Liver (tissue), 9 donors: ENCODE measurements around the gene RCSD1. TPM values are rescaled to one million over a fixed set of nuclear protein-coding genes. Genes with fewer than 3 reads are reported as not detected.

Experiments
- DNase-seq: peaks from one replicate; pipeline ENCODE4 v3.0.0-alpha.2; 2017; ENCODE audit warnings: low spot score
- H3K27ac ChIP-seq, 2 donors: one replicate each; pipeline ENCODE4 v1.7.0; 2013; ENCODE audit warnings: inconsistent platforms in 2 of 2, low read length in 2 of 2, control low read depth in 1 of 2, low read depth in 1 of 2, mild to moderate bottlenecking in 1 of 2
- H3K27me3 ChIP-seq, 4 donors: one replicate each; pipeline versions ENCODE4 v1.6.1 to v1.7.0; 2013; ENCODE audit warnings: low read length in 3 of 4, inconsistent platforms in 1 of 4, mild to moderate bottlenecking in 1 of 4, moderate library complexity in 1 of 4; ENCODE audit not compliant: control insufficient read depth in 4 of 4, insufficient read depth in 4 of 4
- H3K36me3 ChIP-seq, 4 donors: one replicate each; pipeline versions ENCODE4 v1.6.1 to v1.7.0; 2013; ENCODE audit warnings: low read length in 3 of 4, mild to moderate bottlenecking in 3 of 4, low read depth in 1 of 4, moderate library complexity in 1 of 4; ENCODE audit not compliant: control insufficient read depth in 4 of 4, insufficient read depth in 3 of 4
- H3K4me1 ChIP-seq, 4 donors: one replicate each; pipeline versions ENCODE4 v1.6.1 to v1.7.0; 2013; ENCODE audit warnings: low read length in 3 of 4, mild to moderate bottlenecking in 3 of 4, moderate library complexity in 1 of 4; ENCODE audit not compliant: control insufficient read depth in 4 of 4, insufficient read depth in 4 of 4
- H3K4me3 ChIP-seq, 3 donors: one replicate each; pipeline versions ENCODE4 v1.6.1 to v1.7.0; 2013; ENCODE audit warnings: low read length in 3 of 3, control low read depth in 1 of 3, low read depth in 1 of 3, mild to moderate bottlenecking in 1 of 3
- H3K9ac ChIP-seq, 2 donors: one replicate each; pipeline ENCODE4 v1.7.0; 2013; ENCODE audit warnings: low read length in 2 of 2, mild to moderate bottlenecking in 2 of 2, moderate library complexity in 2 of 2, control low read depth in 1 of 2, low read depth in 1 of 2
- H3K9me3 ChIP-seq, 4 donors: one replicate each; pipeline versions ENCODE4 v1.6.1 to v1.7.0; 2013; ENCODE audit warnings: low read length in 3 of 4; ENCODE audit not compliant: control insufficient read depth in 4 of 4
- EGR1 ChIP-seq, 2 donors: IDR thresholded peaks; 2 replicates each; pipeline ENCODE4 v1.6.1; 2016 to 2018; ENCODE audit warnings: antibody characterized with exemption in 2 of 2, low read depth in 2 of 2
- FOXA1 ChIP-seq: IDR thresholded peaks from 2 replicates; pipeline ENCODE4 v1.6.1; 2016; ENCODE audit warnings: antibody characterized with exemption
- FOXA2 ChIP-seq: IDR thresholded peaks from 2 replicates; pipeline ENCODE4 v1.6.1; 2016; ENCODE audit warnings: antibody characterized with exemption
- GABPA ChIP-seq, 2 donors: IDR thresholded peaks in 1 of 2; conservative IDR thresholded peaks in 1 of 2; 2 replicates each; pipeline ENCODE4 v1.6.1; 2016; ENCODE audit warnings: antibody characterized with exemption in 2 of 2, mild to moderate bottlenecking in 1 of 2, moderate library complexity in 1 of 2
- HNF4A ChIP-seq, 2 donors: conservative IDR thresholded peaks; 2 replicates each; pipeline ENCODE4 v1.6.1; 2016; ENCODE audit warnings: antibody characterized with exemption in 2 of 2, mild to moderate bottlenecking in 2 of 2
- HNF4G ChIP-seq: IDR thresholded peaks from 2 replicates; pipeline ENCODE4 v1.6.1; 2016; ENCODE audit warnings: antibody characterized with exemption
- JUND ChIP-seq, 2 donors: IDR thresholded peaks; 2 replicates each; pipeline ENCODE4 v1.6.1; 2016; ENCODE audit warnings: antibody characterized with exemption in 2 of 2
- NR2F2 ChIP-seq: IDR thresholded peaks from 2 replicates; pipeline ENCODE4 v1.6.1; 2016; ENCODE audit warnings: antibody characterized with exemption
- RAD21 ChIP-seq, 2 donors: IDR thresholded peaks; 2 replicates each; pipeline ENCODE4 v1.6.1; 2016; ENCODE audit warnings: antibody characterized with exemption in 2 of 2, mild to moderate bottlenecking in 2 of 2
- RXRA ChIP-seq, 2 donors: IDR thresholded peaks; 2 replicates each; pipeline ENCODE4 v1.6.1; 2017 to 2018; ENCODE audit warnings: antibody characterized with exemption in 2 of 2, mild to moderate bottlenecking in 1 of 2
- SP1 ChIP-seq: IDR thresholded peaks from 2 replicates; pipeline ENCODE4 v1.6.1; 2018; ENCODE audit warnings: antibody characterized with exemption, mild to moderate bottlenecking
- TAF1 ChIP-seq: conservative IDR thresholded peaks from 2 replicates; pipeline ENCODE4 v1.6.1; 2016; ENCODE audit warnings: antibody characterized with exemption, mild to moderate bottlenecking
- YY1 ChIP-seq: IDR thresholded peaks from 2 replicates; pipeline ENCODE4 v1.6.1; 2016; ENCODE audit warnings: antibody characterized with exemption, mild to moderate bottlenecking
- WGBS: extraction: QIAGEN DNeasy Blood & Tissue Kit; methylation state at CpG from one replicate; pipeline ENCODE4 v1.1.7; 2013; 5-methylcytosine and 5-hydroxymethylcytosine counted together
- polyA plus RNA-seq, 2 donors: library from polyadenylated mRNA; stranded (reverse) in 1 of 2; unstranded in 1 of 2; fragments of 200-250 nt in 1 of 2; fragments of >200 nt in 1 of 2; fragmentation: Nextera tagmentation in 1 of 2; extraction: Ambion mirVana in 1 of 2; gene quantifications; one replicate each; pipeline versions ENCODE4 v1.2.1 to v1.2.3, GENCODE V29; 2013 to 2015
- total RNA-seq, 2 donors: library from RNA; depleted of rRNA; stranded (reverse); fragments of >200 nt; gene quantifications; one replicate each; pipeline ENCODE4 v1.2.3, GENCODE V29; 2014
- TF ChIP-seq, protein P1 (sequence below): IDR thresholded peaks from 2 replicates; pipeline ENCODE4 v1.6.1; 2016; ENCODE audit warnings: antibody characterized with exemption
- TF ChIP-seq, protein P2 (sequence below): IDR thresholded peaks from 2 replicates; pipeline ENCODE4 v1.6.1; 2016; ENCODE audit warnings: antibody characterized with exemption
- TF ChIP-seq, protein P3 (sequence below): fragments of 150-350 bp; IDR thresholded peaks from 2 replicates; pipeline ENCODE4 v1.5.1; 2017; ENCODE audit warnings: improper control_type of control experiment, low read depth, low read length; ENCODE audit not compliant: missing input control
- TF ChIP-seq, protein P4 (sequence below): IDR thresholded peaks from 2 replicates; pipeline ENCODE4 v1.6.1; 2016; ENCODE audit warnings: antibody characterized with exemption, mild to moderate bottlenecking
- TF ChIP-seq, protein P5 (sequence below): IDR thresholded peaks from 2 replicates; pipeline ENCODE4 v1.6.1; 2016; ENCODE audit warnings: antibody characterized with exemption
- donor health status: healthy.
- donor health status: healthy.
- donor health status: healthy.
- donor health status: healthy.
- donor health status: healthy.

The RCSD1 gene
- total and polyA plus RNA-seq, 4 donors, result 3.1 to 15.0 (median 6.0) TPM

DNA sequence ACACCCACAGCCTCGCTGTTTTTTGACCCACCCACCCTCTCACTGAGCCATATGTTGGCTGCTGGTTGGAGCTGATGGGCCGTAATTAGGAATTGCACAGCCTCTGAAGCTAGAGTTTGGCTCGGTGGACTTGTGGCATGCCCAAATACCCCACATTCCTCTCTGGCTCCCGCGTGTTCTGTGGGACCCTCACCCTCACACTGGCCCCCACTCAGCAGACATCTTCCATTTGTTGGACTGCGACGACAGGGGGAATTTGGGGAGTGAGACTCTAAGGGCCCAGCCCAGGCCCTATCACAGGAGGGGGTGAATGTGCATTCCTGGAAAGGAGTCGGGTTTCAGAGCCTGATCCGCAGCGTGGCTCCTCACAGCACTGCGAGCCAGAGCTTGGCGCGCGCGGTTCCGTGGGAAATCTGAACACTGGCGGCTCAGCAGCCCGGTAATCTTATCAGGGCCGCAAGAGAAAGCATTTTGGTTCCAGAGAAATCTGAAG, 5.2 kb downstream of the RCSD1 start:
- Histone ChIP-seq H3K4me3 (no peak overlapping the region), H3K27ac (peak overlapping the region in 1 of 2 donors; percentile 51), H3K9me3 (no peaks in the 10 kb centered on the region), H3K9ac (no peak overlapping the region), H3K4me1 (peaks cover 0 to 16% (median 8%) of the 10 kb centered on the region in 4 donors), H3K36me3 (peaks cover 0 to 3% (median 0%) of the 10 kb centered on the region in 4 donors), H3K27me3 (no peaks in the 10 kb centered on the region)
- no peak for TF ChIP-seq SP1
- TF ChIP-seq, protein P1, sequence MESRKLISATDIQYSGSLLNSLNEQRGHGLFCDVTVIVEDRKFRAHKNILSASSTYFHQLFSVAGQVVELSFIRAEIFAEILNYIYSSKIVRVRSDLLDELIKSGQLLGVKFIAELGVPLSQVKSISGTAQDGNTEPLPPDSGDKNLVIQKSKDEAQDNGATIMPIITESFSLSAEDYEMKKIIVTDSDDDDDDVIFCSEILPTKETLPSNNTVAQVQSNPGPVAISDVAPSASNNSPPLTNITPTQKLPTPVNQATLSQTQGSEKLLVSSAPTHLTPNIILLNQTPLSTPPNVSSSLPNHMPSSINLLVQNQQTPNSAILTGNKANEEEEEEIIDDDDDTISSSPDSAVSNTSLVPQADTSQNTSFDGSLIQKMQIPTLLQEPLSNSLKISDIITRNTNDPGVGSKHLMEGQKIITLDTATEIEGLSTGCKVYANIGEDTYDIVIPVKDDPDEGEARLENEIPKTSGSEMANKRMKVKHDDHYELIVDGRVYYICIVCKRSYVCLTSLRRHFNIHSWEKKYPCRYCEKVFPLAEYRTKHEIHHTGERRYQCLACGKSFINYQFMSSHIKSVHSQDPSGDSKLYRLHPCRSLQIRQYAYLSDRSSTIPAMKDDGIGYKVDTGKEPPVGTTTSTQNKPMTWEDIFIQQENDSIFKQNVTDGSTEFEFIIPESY, result no peak
- TF ChIP-seq FOXA1, result no peak
- TF ChIP-seq RAD21 (IDR thresholded peaks at IDR 0.05), result no peak
- TF ChIP-seq HNF4A (conservative IDR thresholded peaks at IDR 0.05), result no peak
- WGBS, result 41% methylated on average over 19 of the region's 19 CpGs
- DNase-seq, result no peak

DNA sequence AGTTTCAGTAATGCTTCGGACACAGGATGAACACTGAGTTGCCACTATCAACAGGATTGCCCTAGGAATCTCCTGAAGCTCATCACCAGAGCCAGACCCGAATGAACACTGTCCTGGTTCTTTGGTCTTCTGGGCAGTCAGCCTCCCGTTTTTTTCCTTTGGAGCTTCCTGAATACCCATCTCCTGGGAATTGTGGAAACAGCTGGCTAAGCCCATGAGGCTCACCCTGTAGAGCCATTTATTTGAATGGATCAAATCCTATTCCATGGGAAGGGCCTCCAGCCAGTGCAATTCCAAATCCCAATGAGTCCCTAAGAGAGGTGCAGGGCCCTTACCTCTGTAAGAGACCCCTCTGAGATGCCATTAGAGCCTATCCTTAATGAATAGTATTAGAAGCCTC, 5.9 kb downstream of the RCSD1 start:
- H3K4me1 ChIP-seq, result peaks cover 0 to 10% (median 5%) of the 10 kb centered on the region in 4 donors
- no peak overlapping the region for H3K4me3 ChIP-seq
- DNase-seq, result no peak
- H3K9ac ChIP-seq, result no peak overlapping the region
- TF ChIP-seq, protein P2, sequence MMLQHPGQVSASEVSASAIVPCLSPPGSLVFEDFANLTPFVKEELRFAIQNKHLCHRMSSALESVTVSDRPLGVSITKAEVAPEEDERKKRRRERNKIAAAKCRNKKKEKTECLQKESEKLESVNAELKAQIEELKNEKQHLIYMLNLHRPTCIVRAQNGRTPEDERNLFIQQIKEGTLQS, result no peak
- no peak for TF ChIP-seq JUND (IDR thresholded peaks at IDR 0.05)
- TF ChIP-seq, protein P3, sequence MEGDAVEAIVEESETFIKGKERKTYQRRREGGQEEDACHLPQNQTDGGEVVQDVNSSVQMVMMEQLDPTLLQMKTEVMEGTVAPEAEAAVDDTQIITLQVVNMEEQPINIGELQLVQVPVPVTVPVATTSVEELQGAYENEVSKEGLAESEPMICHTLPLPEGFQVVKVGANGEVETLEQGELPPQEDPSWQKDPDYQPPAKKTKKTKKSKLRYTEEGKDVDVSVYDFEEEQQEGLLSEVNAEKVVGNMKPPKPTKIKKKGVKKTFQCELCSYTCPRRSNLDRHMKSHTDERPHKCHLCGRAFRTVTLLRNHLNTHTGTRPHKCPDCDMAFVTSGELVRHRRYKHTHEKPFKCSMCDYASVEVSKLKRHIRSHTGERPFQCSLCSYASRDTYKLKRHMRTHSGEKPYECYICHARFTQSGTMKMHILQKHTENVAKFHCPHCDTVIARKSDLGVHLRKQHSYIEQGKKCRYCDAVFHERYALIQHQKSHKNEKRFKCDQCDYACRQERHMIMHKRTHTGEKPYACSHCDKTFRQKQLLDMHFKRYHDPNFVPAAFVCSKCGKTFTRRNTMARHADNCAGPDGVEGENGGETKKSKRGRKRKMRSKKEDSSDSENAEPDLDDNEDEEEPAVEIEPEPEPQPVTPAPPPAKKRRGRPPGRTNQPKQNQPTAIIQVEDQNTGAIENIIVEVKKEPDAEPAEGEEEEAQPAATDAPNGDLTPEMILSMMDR, result no peak
- TF ChIP-seq GABPA (IDR thresholded peaks at IDR 0.05 in 1 of 2, conservative IDR thresholded peaks at IDR 0.05 in 1 of 2), result no peak
- TF ChIP-seq, protein P4, sequence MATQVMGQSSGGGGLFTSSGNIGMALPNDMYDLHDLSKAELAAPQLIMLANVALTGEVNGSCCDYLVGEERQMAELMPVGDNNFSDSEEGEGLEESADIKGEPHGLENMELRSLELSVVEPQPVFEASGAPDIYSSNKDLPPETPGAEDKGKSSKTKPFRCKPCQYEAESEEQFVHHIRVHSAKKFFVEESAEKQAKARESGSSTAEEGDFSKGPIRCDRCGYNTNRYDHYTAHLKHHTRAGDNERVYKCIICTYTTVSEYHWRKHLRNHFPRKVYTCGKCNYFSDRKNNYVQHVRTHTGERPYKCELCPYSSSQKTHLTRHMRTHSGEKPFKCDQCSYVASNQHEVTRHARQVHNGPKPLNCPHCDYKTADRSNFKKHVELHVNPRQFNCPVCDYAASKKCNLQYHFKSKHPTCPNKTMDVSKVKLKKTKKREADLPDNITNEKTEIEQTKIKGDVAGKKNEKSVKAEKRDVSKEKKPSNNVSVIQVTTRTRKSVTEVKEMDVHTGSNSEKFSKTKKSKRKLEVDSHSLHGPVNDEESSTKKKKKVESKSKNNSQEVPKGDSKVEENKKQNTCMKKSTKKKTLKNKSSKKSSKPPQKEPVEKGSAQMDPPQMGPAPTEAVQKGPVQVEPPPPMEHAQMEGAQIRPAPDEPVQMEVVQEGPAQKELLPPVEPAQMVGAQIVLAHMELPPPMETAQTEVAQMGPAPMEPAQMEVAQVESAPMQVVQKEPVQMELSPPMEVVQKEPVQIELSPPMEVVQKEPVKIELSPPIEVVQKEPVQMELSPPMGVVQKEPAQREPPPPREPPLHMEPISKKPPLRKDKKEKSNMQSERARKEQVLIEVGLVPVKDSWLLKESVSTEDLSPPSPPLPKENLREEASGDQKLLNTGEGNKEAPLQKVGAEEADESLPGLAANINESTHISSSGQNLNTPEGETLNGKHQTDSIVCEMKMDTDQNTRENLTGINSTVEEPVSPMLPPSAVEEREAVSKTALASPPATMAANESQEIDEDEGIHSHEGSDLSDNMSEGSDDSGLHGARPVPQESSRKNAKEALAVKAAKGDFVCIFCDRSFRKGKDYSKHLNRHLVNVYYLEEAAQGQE, result no peak
- TF ChIP-seq RAD21 (IDR thresholded peaks at IDR 0.05), result no peak
- TF ChIP-seq HNF4G, result no peak
- TF ChIP-seq, protein P1, result no peak
- TF ChIP-seq HNF4A (conservative IDR thresholded peaks at IDR 0.05), result no peak
- TF ChIP-seq EGR1 (IDR thresholded peaks at IDR 0.05; ENCODE audit: low read depth in 2 of 2), result no peak
- no peak for TF ChIP-seq FOXA1
- no peak for TF ChIP-seq YY1
- TF ChIP-seq RXRA (IDR thresholded peaks at IDR 0.05), result no peak
- TF ChIP-seq NR2F2, result no peak
- TF ChIP-seq, protein P5, sequence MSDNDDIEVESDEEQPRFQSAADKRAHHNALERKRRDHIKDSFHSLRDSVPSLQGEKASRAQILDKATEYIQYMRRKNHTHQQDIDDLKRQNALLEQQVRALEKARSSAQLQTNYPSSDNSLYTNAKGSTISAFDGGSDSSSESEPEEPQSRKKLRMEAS, result no peak
- TF ChIP-seq FOXA2, result no peak
- no peak for TF ChIP-seq SP1
- TF ChIP-seq TAF1, result no peak
- H3K9me3 ChIP-seq, result no peaks in the 10 kb centered on the region
- peaks cover 0 to 3% (median 0%) of the 10 kb centered on the region in 4 donors for H3K36me3 ChIP-seq
- no peaks in the 10 kb centered on the region for H3K27me3 ChIP-seq
- H3K27ac ChIP-seq, result peak overlapping the region in 1 of 2 donors; percentile 41
- WGBS, result 62% methylated on average over 3 of the region's 3 CpGs
